GM21423 (cell line): ENCODE results near the gene ZER1.
"Not testable (repeated sequence)": the region's sequence is repeated elsewhere in the genome, so short reads cannot be mapped to it uniquely, and the experiment has no call there.

Experiments used
- ATAC-seq: cut with Tn5 transposase; IDR thresholded peaks from one replicate; pipeline ENCODE4 v1.9.1; 2021; ENCODE audit warnings: mild to moderate bottlenecking, moderate library complexity; ENCODE audit not compliant: unreplicated experiment

ZER1 gene

DNA sequence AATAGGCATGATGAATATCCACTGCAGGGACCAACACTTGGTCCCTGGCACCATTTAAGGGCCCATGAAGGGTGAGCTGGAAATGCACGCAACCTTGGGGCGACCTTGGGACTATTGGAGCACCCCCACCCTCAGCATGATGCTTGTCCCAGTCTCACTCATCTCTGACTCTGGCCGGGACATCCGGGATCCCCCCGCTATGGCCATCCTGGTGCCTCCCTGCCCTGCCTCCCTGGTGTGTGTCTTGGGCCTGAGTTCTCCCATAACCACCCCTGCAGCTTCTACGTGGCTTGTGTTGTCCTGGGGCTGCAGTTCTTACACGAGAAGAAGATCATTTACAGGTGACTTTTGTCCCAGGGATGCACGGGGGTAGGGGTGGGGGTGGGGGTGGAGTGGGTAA, 53.7 kb downstream of the ZER1 start:
- ATAC-seq, result no peak

DNA sequence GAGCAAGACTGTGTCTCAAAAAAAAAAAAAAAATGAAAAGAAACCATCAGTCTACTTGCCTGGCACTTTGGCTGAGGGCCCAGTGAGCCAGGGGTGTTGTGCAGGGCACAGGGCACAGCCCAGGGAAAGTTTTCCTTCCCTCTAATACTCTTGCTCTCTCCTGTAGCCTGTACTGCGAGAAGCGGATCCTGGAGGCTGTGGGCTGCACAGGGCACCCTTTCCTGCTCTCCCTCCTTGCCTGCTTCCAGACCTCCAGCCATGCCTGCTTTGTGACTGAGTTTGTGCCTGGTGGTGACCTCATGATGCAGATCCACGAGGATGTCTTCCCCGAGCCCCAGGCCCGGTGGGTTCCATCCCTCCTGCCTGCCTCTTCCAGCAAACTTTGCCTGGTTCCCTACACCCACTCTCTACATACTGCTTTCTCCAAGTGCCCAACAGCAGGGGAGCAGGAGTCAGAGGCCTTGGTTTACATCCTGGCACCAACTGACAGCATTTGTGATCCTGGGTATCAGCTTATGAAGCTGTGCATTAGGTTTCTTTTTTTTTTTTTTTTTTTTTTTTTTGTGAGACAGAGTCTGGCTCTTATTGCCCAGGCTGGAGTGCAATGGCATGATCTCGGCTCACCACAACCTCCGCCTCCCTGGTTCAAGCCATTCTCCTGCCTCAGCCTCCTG, 55.0 kb downstream of the ZER1 start:
- ATAC-seq, result no peak

DNA sequence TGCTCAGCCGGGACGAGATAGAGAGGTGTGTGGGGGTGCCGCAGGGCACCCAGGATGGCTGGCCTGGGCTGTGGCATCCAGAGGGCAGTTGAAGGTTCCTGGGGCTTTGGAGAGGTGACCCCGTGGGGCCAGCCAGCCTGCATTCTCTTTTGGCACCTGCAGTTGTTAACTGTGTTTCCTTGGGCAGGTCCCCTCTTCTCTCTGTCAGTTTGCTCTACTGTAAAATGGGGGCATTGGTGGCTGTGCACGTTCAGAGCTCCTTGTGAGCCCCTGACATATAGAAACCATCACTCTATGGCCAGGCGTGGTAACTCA, 56.3 kb downstream of the ZER1 start:
- ATAC-seq, result no peak

DNA sequence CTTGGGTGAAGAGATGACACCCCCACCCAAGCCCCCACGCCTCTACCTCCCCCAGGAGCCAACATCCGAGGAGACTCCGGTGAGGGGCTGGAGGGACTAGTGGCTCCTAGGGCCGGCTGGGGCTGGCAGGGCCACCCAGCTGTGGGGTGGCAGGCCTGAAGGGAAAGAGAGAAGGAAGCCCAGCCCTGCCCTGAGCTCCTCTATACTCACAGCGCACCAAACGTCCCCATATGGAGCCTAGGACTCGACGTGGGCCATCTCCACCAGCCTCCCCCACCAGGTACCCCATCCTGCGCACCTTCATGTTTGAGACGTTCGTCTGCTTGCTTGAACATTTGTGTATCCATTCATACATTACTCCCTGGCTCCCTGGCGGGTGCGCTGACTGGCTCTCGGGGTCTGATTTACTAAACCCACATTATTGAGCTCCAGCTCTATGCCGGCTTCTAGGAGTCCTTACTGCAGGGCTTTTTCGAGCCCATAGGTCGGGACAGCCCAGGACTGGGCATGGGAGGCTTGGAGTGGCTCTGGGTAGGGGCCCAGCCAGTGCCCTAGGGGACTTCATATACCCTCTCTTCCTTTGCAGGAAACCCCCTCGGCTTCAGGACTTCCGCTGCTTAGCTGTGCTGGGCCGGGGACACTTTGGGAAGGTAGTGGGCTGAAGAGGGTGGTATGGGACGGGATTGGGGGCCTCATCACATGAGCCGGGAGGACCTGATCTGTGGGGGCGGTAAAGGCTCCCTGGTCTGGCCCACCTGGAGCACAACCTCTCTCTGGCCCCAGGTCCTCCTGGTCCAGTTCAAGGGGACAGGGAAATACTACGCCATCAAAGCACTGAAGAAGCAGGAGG, 56.9 kb downstream of the ZER1 start:
- no peak for ATAC-seq

DNA sequence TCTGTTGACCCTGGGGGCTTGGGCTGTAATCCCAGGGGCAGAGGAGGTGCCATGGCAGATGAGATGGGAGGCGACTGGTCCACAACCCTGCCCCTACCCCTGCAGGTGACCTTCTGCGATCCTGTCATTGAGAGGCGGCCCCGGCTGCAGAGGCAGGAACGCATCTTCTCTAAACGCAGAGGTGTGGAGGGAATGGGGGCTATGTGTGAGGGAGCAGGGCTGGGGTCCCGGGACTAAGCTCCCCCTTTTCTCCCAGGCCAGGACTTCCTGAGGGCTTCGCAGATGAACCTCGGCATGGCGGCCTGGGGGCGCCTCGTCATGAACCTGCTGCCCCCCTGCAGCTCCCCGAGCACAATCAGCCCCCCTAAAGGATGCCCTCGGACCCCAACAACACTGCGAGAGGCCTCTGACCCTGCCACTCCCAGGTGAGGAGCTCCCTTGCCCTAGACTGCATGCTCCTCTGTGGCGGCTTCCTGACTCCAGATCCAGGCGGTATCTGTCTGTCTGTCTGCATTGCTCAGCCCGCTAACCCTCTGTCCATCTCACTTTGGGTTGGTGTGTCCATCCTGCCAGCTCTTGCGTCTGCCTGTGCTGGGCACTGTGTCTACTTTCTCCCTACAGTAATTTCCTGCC, 57.7 kb downstream of the ZER1 start:
- no peak for ATAC-seq

DNA sequence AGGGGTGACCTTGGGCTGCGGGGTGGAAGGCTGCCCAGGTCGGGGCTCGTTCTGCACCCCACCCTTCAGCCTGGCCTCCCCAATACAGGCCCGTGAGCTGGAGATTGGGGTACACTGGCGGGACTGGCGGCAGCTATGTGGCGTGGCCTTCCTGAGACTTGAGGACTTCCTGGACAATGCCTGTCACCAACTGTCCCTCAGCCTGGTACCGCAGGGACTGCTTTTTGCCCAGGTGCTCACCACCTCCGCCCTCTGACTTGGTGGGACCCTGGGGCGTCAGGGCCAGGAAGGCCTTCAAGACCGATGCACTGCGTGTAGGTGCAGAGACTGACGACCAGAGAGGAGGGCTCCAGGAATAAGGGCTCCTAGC, 58.3 kb downstream of the ZER1 start:
- ATAC-seq, result no peak

DNA sequence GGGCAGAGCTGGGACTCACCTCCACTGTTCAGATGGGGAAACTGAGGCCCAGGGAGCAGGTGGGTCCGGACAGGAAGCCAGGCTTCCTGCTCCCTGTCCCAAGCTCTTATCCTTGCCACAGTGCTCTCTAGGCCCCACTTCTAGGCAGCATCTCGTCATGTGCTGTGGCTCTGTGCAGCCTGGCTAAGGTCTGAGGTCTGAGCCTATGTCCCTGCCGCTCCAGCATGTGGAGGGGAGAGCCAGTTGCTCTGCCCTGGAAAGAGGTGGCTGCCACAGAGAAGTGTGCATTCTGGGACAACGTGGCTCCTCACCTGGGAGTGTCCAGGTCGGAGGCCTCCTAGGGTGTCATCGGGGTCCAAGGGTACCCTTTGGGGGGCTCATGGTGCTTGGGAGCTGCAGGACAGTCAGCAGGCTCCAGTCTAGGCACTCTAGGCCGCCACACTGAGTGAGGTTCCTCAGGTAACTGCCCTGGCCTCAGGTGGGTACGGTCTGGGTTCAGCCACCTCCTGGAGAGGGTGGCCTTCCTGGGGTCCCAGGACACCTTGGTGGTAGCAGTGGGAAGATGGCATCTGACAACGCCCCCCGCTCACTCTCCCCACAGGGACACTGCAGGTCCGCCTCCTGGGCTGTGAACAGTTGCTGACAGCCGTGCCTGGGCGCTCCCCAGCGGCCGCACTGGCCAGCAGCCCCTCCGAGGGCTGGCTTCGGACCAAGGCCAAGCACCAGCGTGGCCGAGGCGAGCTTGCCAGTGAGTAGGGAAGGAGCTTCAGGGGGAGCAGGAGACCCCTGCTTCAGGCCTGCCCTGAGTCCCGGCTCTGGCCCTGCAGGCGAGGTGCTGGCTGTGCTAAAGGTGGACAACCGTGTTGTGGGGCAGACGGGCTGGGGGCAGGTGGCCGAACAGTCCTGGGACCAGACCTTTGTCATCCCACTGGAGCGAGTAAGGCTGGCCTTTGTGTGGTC, 59.0 kb downstream of the ZER1 start:
- no peak for ATAC-seq

DNA sequence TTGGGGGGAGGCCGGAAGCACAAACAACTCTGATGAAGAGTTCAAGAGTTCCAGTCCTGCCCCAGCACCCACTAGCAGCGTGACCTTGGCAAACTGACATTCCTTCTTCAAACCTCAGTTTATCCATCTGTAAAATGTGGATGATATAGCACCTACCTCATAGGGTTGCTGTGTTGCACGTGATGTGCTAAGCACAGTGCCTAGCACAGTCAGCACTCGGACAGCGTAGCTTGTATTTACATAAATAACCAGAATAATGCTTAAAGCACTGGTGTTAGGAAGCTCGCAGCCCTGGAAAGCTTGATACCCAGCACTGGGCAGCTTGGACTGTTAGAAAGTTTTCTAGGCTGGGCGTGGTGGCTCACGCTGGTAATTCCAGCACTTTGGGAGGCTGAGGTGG, 64.3 kb downstream of the ZER1 start:
- ATAC-seq, result no peak

DNA sequence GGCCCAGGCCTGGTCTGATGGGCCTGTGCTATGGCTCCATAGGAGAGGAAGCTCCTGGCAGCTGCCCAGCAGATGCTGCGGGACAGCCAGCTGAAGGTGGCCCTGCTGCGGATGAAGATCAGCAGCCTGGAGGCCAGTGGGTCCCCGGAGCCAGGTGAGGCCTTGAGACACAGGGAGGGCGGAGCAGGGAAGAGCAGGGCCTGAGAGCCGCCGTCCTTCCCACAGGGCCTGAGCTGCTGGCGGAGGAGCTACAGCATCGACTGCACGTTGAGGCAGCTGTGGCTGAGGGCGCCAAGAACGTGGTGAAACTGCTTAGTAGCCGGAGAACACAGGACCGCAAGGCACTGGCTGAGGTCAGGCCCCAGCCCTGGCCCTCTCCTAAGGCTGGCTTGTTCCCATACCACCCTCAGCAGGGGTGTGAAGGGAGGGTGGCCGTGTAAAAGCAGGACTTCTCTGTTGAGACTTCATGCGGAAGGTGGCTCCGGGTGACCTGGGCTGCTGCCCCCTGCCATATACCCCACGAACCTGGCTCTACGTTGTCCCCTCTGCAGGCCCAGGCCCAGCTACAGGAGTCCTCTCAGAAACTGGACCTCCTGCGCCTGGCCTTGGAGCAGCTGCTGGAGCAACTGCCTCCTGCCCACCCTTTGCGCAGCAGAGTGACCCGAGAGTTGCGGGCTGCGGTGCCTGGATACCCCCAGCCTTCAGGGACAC, 64.9 kb downstream of the ZER1 start:
- no peak for ATAC-seq

DNA sequence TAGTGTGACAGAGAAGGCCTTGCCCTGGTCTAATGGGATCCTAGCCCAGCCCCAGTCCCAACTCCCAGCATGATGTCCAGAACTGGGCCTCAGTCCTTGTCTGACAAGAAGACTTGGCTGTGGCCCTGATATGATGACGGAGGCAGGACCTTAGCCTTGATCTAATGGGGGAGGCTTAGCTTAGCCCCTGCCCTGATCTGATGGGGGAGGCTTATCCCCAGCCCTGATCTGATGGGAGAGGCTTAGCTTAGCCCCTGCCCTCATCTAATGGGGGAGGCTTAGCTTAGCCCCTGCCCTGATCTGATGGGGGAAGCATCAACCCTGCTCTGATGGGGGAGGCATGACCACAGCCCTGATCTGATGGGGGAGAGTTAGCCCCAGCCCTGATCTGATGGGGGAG, 65.7 kb downstream of the ZER1 start:
- no peak for ATAC-seq

DNA sequence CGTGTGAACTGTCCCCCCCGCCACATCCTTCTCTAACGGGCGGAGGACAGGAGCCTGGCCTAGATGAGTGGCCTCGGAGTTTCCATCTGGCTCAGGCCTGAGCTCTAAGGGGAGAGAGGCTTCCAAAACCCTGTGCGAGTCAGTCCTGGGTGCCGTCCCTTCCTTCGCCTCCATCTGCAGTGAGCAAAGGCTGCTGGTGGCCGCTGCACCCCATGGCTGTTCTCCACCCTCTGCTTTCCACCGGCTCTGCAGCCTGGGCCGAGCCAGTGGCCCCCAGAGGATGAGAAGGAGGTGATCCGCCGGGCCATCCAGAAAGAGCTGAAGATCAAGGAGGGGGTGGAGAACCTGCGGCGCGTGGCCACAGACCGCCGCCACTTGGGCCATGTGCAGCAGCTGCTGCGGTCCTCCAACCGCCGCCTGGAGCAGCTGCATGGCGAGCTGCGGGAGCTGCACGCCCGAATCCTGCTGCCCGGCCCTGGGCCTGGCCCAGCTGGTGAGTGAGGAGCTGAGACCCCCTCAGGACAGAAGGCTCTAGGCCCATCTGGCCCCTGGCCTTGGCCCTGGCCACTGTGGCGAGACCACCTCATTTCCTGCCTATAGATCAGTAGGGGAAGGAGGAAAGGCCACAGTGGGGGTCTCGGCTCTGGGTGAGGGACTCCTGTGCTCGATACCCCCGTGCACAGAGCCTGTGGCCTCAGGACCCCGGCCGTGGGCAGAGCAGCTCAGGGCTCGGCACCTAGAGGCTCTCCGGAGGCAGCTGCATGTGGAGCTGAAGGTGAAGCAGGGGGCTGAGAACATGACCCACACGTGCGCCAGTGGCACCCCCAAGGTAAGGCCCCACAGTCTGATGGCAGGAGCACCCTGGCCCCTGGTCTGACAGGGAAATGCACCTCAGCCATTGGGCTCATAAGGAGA, 66.4 kb downstream of the ZER1 start:
- ATAC-seq, result no peak

DNA sequence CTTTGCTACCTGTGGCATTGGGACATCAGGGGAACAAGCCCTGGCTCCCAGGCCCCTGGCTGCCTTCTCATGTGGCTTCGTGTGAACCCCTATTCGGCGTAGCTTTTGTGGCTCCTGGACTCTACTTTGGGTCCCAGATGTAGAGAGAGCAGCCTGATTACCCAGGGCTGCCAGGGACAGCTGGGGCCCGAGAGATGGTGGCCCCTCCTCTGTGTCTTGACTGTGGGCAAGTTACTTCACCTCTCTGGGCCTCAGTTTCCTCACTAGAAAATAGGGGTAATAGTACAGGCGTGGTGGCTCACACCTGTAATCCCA, 67.4 kb downstream of the ZER1 start:
- ATAC-seq, result no peak

DNA sequence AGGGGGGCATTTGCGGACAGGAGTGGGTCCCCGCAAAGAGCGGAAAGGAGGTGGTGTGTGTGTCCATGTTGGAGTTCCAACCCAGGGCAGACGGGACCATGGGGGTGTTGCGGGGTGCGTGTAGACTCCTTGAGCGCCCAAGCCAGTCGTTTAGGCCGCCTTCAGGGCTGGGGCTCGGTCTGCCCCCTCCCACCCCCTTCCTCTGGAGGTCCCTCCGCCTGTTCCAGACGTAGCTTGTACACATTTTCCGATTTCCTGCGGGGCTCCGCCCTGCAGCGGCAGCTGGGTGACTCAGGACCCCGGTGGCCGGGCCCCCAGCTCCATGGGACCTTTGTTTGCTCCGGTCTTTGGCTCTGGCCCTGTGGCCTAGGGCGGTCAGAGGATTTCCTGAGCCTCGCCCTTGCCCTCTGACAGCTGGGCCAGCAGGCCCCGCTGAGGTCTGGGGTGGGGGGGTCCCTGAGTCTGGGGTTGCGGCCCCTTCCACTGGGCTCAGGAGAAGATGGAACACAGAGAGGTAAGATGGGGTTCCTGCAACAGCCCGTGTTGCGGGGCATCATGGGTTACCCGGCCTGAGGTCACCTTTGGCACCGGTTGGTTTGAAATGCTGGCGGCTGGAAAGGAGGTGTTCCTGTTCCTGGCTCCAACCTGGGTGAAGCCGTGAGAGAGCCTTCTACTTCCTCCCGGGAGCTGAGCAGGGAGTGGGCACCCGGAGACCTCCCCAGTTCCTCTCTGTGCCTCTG, 67.9 kb downstream of the ZER1 start:
- ATAC-seq, result no peak

DNA sequence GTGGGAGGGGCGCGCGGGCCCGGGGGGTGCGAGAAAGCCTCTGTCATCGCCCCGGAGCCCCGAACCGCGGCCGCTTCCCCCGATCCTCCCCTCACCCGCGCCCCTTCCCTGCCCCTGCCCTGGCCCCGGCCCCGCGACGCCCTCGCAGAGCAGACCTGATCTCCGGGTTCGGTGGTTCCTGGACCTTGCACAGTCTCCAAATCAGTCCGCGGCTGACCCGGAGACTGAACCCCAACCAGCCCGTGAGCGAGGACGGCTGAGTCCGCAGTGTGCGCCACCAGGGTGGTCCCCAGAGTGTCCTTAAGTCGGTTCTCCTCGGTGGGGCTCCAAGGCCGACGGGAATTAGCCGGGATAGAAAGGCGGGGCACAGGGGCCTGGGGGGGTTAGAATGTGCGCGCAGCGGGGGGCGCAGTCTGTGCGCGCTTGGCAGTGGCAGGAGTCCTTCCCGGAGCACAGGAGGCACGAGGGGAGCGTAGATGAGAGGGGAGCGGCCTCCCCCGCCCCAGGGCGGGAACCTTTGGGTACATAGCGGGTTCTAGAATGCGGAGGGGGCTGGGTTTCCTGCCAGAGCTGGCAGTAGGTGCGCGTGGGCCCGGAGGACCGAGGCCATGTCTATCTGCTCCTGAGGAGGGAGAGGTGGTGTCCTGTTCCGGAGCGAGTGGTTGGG, 68.6 kb downstream of the ZER1 start:
- no peak for ATAC-seq

DNA sequence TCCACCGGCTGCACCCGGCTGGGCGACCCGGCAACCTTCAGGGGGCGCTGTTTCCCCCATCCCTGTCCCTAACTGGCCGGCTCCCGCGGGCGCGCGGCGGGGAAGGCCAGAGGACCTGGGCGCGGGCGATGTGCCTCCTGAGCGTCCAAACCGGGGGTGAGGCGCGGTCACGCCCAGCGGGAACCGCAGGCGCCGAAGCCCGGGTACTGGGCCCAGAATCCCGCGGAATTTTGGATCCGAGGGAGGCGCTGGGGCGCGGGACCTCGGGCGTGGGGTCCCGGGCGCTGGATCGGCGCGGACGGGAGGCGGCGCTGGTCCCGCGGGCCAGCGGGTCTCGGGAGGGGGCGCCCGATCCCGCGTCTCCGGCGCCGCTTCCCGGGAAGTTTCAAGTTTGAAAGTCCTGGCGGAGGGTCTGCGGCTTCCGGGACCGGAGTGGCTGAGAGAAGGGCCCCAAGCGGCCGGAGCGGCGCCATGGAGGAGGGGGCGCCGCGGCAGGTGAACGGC, 69.2 kb downstream of the ZER1 start, which contains the start of gene PKN3:
PKN3 (plus strand) TSS at position 59 of the 504 bp plus-strand sequence; CDS start at position 472, 413 bp downstream.
- ATAC-seq, result peak; percentile 70

DNA sequence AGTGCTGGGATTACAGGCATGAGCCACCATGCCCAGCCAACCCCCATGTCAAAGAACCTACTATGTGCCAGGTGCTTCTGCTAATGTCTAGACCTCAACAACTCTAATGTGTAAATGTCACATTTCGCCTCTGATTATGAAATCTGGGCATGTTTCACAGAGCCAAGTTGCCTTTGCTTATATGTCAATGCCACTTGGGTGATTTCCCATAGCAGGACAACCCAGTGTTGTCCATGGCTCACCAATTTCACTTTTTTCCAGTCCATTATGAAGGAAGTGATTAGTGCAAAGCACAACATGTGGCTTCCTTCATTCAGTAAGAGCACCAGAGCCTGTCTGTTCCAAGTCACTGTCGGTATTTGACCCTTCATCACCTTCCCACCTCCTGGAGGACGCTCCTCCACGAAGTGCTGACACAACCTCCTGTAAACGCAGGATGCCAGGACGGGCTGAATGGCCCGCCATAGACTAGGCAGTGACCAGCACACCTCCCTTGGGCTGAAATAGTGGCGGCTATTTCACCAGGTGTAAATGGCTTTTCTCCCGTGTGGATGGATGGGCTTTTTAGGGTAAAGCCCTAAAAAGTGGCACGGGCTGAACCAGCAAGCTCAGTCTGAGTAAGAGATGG, 70.4 kb downstream of the ZER1 start:
- ATAC-seq, result no peak

DNA sequence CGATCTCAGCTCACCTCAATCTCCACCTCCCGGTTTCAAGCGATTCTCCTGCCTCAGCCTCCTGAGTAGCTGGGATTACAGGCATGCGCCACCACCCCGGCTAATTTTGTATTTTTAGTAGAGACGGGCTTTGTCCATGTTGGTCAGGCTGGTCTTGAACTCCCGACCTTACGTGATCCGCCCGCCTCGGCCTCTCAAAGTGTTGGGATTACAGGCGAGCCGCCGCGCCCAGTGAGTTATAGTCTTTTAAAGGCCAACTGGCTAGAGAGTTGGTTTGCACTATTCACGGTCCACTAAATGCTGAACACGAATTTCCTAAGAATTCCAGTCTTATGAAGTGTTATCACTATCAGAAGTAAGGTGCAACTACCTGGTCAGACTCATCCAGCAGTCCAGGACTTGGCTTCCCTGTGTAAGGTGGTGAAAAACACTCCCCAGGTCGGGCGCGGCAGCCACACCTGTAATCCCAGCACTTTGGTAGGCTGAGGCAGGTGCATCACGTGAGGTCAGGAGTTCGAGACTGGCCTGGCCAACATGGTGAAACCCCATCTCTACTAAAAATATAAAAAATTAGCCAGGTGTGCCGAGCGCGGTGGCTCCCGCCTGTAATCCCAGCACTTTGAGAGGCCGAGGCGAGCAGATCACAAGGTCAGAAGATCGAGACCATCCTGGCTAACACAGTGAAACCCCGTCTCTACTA, 72.5 kb downstream of the ZER1 start:
- not testable (repeated sequence) for ATAC-seq
